ENCODE results near the gene TMEM107.
"Not testable (repeated sequence)": the region's sequence is repeated elsewhere in the genome, so short reads cannot be mapped to it uniquely, and the experiment has no call there.

The TMEM107 gene

GRCh38 chr17:8220783-8221662, 44.8 kb upstream of the TMEM107 start:
- TF ChIP-seq ZFX (IDR thresholded peaks at IDR 0.05; ENCODE audit: borderline replicate concordance) (no peak), CTCF (IDR thresholded peaks at IDR 0.05) (peak; percentile 17; the same call in 1 of the 2 replicates)
- H3K27ac ChIP-seq: peak overlapping the region; percentile 98

GRCh38 chr17:8214000-8214399, 37.8 kb upstream of the TMEM107 start:
- not testable (repeated sequence) for H3K27ac ChIP-seq

GRCh38 chr17:8212312-8213180, 36.4 kb upstream of the TMEM107 start:
- no peak for TF ChIP-seq CTCF (IDR thresholded peaks at IDR 0.05)
- no peak for TF ChIP-seq ZFX (IDR thresholded peaks at IDR 0.05; ENCODE audit: borderline replicate concordance)
- peak overlapping the region; percentile 91 for H3K27ac ChIP-seq

- TF ChIP-seq ZFX (IDR thresholded peaks at IDR 0.05; ENCODE audit: borderline replicate concordance) (no peak), CTCF (IDR thresholded peaks at IDR 0.05) (no peak)
These were observed 34.7 kb upstream of the TMEM107 start for GRCh38 chr17:8210761-8211458.

GRCh38 chr17:8209907-8210760, 34.0 kb upstream of the TMEM107 start, which contains the start of gene AURKB:
TSS of gene AURKB (minus strand) at chr17:8210575. CDS start at chr17:8210224, 351 bp downstream.
- peak within 1 kb of the TSS; percentile 91 for H3K27ac ChIP-seq
- TF ChIP-seq ZFX (IDR thresholded peaks at IDR 0.05; ENCODE audit: borderline replicate concordance): no peak
- TF ChIP-seq CTCF (IDR thresholded peaks at IDR 0.05): no peak

More at GRCh38 chr17:8210761-8211458, 34.7 kb upstream of the TMEM107 start:
- peak overlapping the region; percentile 91 for H3K27ac ChIP-seq

GRCh38 chr17:8206536-8206935, 30.4 kb upstream of the TMEM107 start:
- H3K27ac ChIP-seq: no peak overlapping the region
- no peak for TF ChIP-seq ZFX (IDR thresholded peaks at IDR 0.05; ENCODE audit: borderline replicate concordance)
- no peak for TF ChIP-seq CTCF (IDR thresholded peaks at IDR 0.05)

All from 22Rv1 (cell line).